Transverse colon (tissue), 4 donors: ENCODE results near the gene PPP1R12B. TPM values are rescaled to one million over a fixed set of nuclear protein-coding genes. Genes with fewer than 3 reads are reported as not detected.
"Not testable (repeated sequence)": the region's sequence is repeated elsewhere in the genome, so short reads cannot be mapped to it uniquely, and the experiment has no call there.

Experiments
- DNase-seq: peaks from one replicate; pipeline ENCODE4 v3.0.0-alpha.2; 2019
- H3K27ac ChIP-seq, 4 donors: fragments of 200-600 bp; sonication (generic); 2 replicates each; pipeline ENCODE4 v1.5.1; 2016 to 2018; ENCODE audit warnings: inconsistent platforms in 4 of 4
- H3K27me3 ChIP-seq: fragments of 200-600 bp; sonication (generic); 2 replicates; pipeline ENCODE4 v1.5.1; 2017; ENCODE audit warnings: inconsistent platforms
- H3K36me3 ChIP-seq, 4 donors: fragments of 200-600 bp; sonication (generic); 2 replicates each; pipeline ENCODE4 v1.5.1; 2017 to 2019; ENCODE audit warnings: inconsistent platforms in 4 of 4
- H3K4me1 ChIP-seq, 4 donors: fragments of 200-600 bp; sonication (generic); 2 replicates each; pipeline ENCODE4 v1.5.1; 2017 to 2020; ENCODE audit warnings: inconsistent platforms in 4 of 4
- H3K4me3 ChIP-seq, 4 donors: fragments of 200-600 bp; sonication (generic); 1 replicate in 1 of 4; 2 replicates in 3 of 4; pipeline versions ENCODE4 v1.5.1 to v1.6.1; 2017 to 2019; ENCODE audit warnings: inconsistent platforms in 4 of 4
- H3K9me3 ChIP-seq, 2 donors: fragments of 200-600 bp; sonication (generic); 2 replicates each; pipeline ENCODE4 v1.5.1; 2017 to 2019; ENCODE audit warnings: inconsistent platforms in 2 of 2
- CTCF ChIP-seq, 5 experiments: fragments of 200-600 bp in 3 of 5; fragments of 450-650 bp in 2 of 5; sonication (generic) in 3 of 5; IDR thresholded peaks; 1 replicate in 2 of 5; 2 replicates in 3 of 5; pipeline ENCODE4 v1.5.1; 2016 to 2017; ENCODE audit warnings: antibody characterized with exemption in 5 of 5, inconsistent platforms in 3 of 5, mild to moderate bottlenecking in 2 of 5, moderate library complexity in 1 of 5
- EP300 ChIP-seq: sonication (generic); formaldehyde crosslinking; IDR thresholded peaks from one replicate; pipeline ENCODE4 v1.6.1; 2017; ENCODE audit warnings: antibody characterized with exemption, low read depth
- POLR2A ChIP-seq: fragments of 450-650 bp; IDR thresholded peaks from one replicate; pipeline ENCODE4 v1.6.1; 2016; ENCODE audit warnings: antibody characterized with exemption, mild to moderate bottlenecking, moderate library complexity
- POLR2AphosphoS5 ChIP-seq, 3 donors: sonication (generic); formaldehyde crosslinking; IDR thresholded peaks; one replicate each; pipeline ENCODE4 v1.6.1; 2016; ENCODE audit warnings: antibody characterized with exemption in 3 of 3
- WGBS, 2 donors: methylation state at CpG; one replicate each; pipeline ENCODE4 v1.1.5; 2018; ENCODE audit warnings: low coverage in 1 of 2; 5-methylcytosine and 5-hydroxymethylcytosine counted together
- in situ Hi-C, 4 donors: fragments of 200-750 bp; cut with MboI; loops; one replicate each; pipeline versions ENCODE4 v1.15.0 to v1.15.1; 2017; ENCODE audit warnings: low sequenced_read_pairs in 3 of 4, low pct_ligation_motif_present in 1 of 4, low pct_unique_long_range_greater_than_20kb in 1 of 4
- intact Hi-C: fragments of 100-400 bp; cut with DNase I; formaldehyde crosslinking; loops from one replicate; pipeline ENCODE4 v1.15.1; 2023; ENCODE audit warnings: low total_unique reads
- total RNA-seq, 4 donors: library from RNA; depleted of rRNA; stranded (reverse); fragments of >200 nt; gene quantifications; one replicate each; pipeline ENCODE4 v1.1.0, GENCODE V29; 2016

The PPP1R12B gene
- total RNA-seq, 4 donors from 2014 or later: 92.7 to 254 (median 137) TPM

GRCh38 chr1:202433155-202434043, 84.9 kb downstream of the PPP1R12B start:
- 86 to 97% methylated on average over 3 of the region's 3 CpGs for WGBS, 2 donors
- Histone ChIP-seq H3K9me3 (no peaks in the 10 kb centered on the region), H3K4me3 (no peak overlapping the region), H3K36me3 (peaks cover 0 to 39% (median 12%) of the 10 kb centered on the region in 4 donors), H3K4me1 (no peaks in the 10 kb centered on the region), H3K27ac (no peak overlapping the region), H3K27me3 (no peaks in the 10 kb centered on the region)
- no peak for DNase-seq
- TF ChIP-seq EP300 (no peak), POLR2A (no peak), CTCF (IDR thresholded peaks at IDR 0.05) (no peak), POLR2AphosphoS5 (IDR thresholded peaks at IDR 0.05) (no peak)
- intact Hi-C loops: no loop called here
- in situ Hi-C loops: no loop called here

- Histone ChIP-seq H3K4me1 (no peaks in the 10 kb centered on the region), H3K27ac (no peak overlapping the region), H3K36me3 (peaks cover 0 to 39% (median 15%) of the 10 kb centered on the region in 4 donors), H3K4me3 (no peak overlapping the region), H3K9me3 (no peaks in the 10 kb centered on the region), H3K27me3 (no peaks in the 10 kb centered on the region)
- DNase-seq: no peak
- TF ChIP-seq CTCF (IDR thresholded peaks at IDR 0.05): no peak
- no peak for TF ChIP-seq POLR2AphosphoS5 (IDR thresholded peaks at IDR 0.05)
- in situ Hi-C loops (no loop called here), intact Hi-C loops (no loop called here)
These were observed 85.6 kb downstream of the PPP1R12B start for GRCh38 chr1:202434059-202434458.

GRCh38 chr1:202438393-202439174, 90.1 kb downstream of the PPP1R12B start:
- intact Hi-C loops (no loop called here), in situ Hi-C loops (no loop called here)
- Histone ChIP-seq H3K9me3 (no peaks in the 10 kb centered on the region), H3K27me3 (no peaks in the 10 kb centered on the region), H3K4me1 (no peaks in the 10 kb centered on the region), H3K4me3 (no peak overlapping the region), H3K27ac (no peak overlapping the region), H3K36me3 (peaks cover 0 to 54% (median 14%) of the 10 kb centered on the region in 4 donors)
- TF ChIP-seq CTCF (IDR thresholded peaks at IDR 0.05): no peak
- no peak for TF ChIP-seq EP300
- TF ChIP-seq POLR2AphosphoS5 (IDR thresholded peaks at IDR 0.05): no peak
- no peak for TF ChIP-seq POLR2A
- DNase-seq: no peak
- 97% methylated on average over 37 of the region's 37 CpGs; no CpG with 5 or more reads in 1 of the 2 donors for WGBS, 2 donors

- in situ Hi-C loops (no loop called here), intact Hi-C loops (no loop called here)
- Histone ChIP-seq H3K27me3 (no peaks in the 10 kb centered on the region), H3K4me1 (no peaks in the 10 kb centered on the region), H3K9me3 (no peaks in the 10 kb centered on the region), H3K36me3 (peaks cover 0 to 54% (median 13%) of the 10 kb centered on the region in 4 donors), H3K4me3 (no peak overlapping the region), H3K27ac (no peak overlapping the region)
- 82% methylated on average over 11 of the region's 14 CpGs; no CpG with 5 or more reads in 1 of the 2 donors for WGBS, 2 donors
- no peak for TF ChIP-seq POLR2A
- no peak for TF ChIP-seq CTCF (IDR thresholded peaks at IDR 0.05)
- TF ChIP-seq EP300: no peak
- no peak for TF ChIP-seq POLR2AphosphoS5 (IDR thresholded peaks at IDR 0.05)
- no peak for DNase-seq
These were observed 90.8 kb downstream of the PPP1R12B start for GRCh38 chr1:202439308-202439707.

GRCh38 chr1:202448140-202448539, 99.6 kb downstream of the PPP1R12B start:
- H3K27me3 ChIP-seq, DNase-seq, H3K27ac ChIP-seq, intact Hi-C loops, H3K4me3 ChIP-seq, in situ Hi-C loops, H3K4me1 ChIP-seq, H3K36me3 ChIP-seq, H3K9me3 ChIP-seq: not testable (repeated sequence)
- WGBS, 2 donors: 76% methylated on average over 2 of the region's 2 CpGs

- H3K27me3 ChIP-seq, H3K4me3 ChIP-seq, H3K36me3 ChIP-seq, H3K27ac ChIP-seq, intact Hi-C loops, H3K9me3 ChIP-seq, DNase-seq, H3K4me1 ChIP-seq, in situ Hi-C loops: not testable (repeated sequence)
- no CpG with 5 or more reads among the region's 26 CpGs for WGBS, 2 donors
These were observed 103.1 kb downstream of the PPP1R12B start for GRCh38 chr1:202451641-202452040.
